Caco-2 (cell line): ENCODE data around the gene RPEL1. TPM values are rescaled to one million over a fixed set of nuclear protein-coding genes. Genes with fewer than 3 reads are reported as not detected.

Experiments
- BruUV-seq: library from RNA; stranded (reverse); fragments of 400-500 nt; replicated peaks from 2 replicates; lab custom pipeline; 2021; lab: Mats Ljungman, UMichigan
- CTCF ChIA-PET: fragments of 300-600 bp; sonication (Branson Sonifier 250); formaldehyde crosslinking; loops from one replicate; lab custom pipeline; 2022; ENCODE audit warnings: antibody characterized with exemption; lab: Charles Lee
- POLR2A ChIA-PET: fragments of 300-600 bp; sonication (Branson Sonifier 250); formaldehyde crosslinking; loops from one replicate; lab custom pipeline; 2022; ENCODE audit warnings: antibody characterized with exemption; lab: Charles Lee
- DNase-seq, 2 experiments: peaks; one replicate each; pipeline versions ENCODE4 v3.0.0 to v3.0.0-alpha.2; 2020 to 2022
- H3K27me3 ChIP-seq: replicated peaks from 2 replicates; pipeline ENCODE4 v1.6.0; 2011; ENCODE audit warnings: low read length; ENCODE audit not compliant: control insufficient read depth, insufficient read depth
- H3K36me3 ChIP-seq: 2 replicates; pipeline ENCODE4 v1.5.1; 2011; ENCODE audit warnings: low read length; ENCODE audit not compliant: control insufficient read depth, insufficient read depth
- H3K4me1 ChIP-seq: fragments of 250-450 bp; sonication (Bioruptor Pico); 2 replicates; pipeline ENCODE4 v1.5.1; 2020; ENCODE audit warnings: mild to moderate bottlenecking
- H3K4me3 ChIP-seq: 2 replicates; pipeline ENCODE4 v1.5.1; 2011; ENCODE audit warnings: low read depth, mild to moderate bottlenecking, control low read depth, low read length
- H3K9me3 ChIP-seq: fragments of 250-450 bp; sonication (Bioruptor Pico); 2 replicates; pipeline ENCODE4 v1.5.1; 2020; ENCODE audit warnings: mild to moderate bottlenecking, moderate library complexity
- H3K27ac Mint-ChIP-seq: one replicate; pipeline ENCODE4 v1.8.0; 2022; ENCODE audit warnings: mixed read lengths; ENCODE audit not compliant: unreplicated experiment
- H3K27me3 Mint-ChIP-seq: one replicate; pipeline ENCODE4 v1.8.0; 2022; ENCODE audit warnings: mixed read lengths; ENCODE audit not compliant: insufficient read depth, unreplicated experiment
- H3K36me3 Mint-ChIP-seq: one replicate; pipeline ENCODE4 v1.8.0; 2022; ENCODE audit warnings: mild to moderate bottlenecking, mixed read lengths; ENCODE audit not compliant: insufficient read depth, unreplicated experiment
- H3K4me1 Mint-ChIP-seq: one replicate; pipeline ENCODE4 v1.8.0; 2022; ENCODE audit warnings: low read depth, mixed read lengths; ENCODE audit not compliant: unreplicated experiment
- H3K4me3 Mint-ChIP-seq: one replicate; pipeline ENCODE4 v1.8.0; 2022; ENCODE audit warnings: mild to moderate bottlenecking, moderate library complexity, mixed read lengths; ENCODE audit not compliant: unreplicated experiment
- H3K9me3 Mint-ChIP-seq: one replicate; pipeline ENCODE4 v1.8.0; 2022; ENCODE audit warnings: mixed read lengths; ENCODE audit not compliant: unreplicated experiment
- CTCF ChIP-seq, 2 experiments: fragments of 200-600 bp in 1 of 2; IDR thresholded peaks; 1 replicate in 1 of 2; 2 replicates in 1 of 2; pipeline versions ENCODE4 v1.5.1 to v1.8.0; 2011 to 2022; ENCODE audit warnings: antibody characterized with exemption in 1 of 2, control low read depth in 1 of 2, inconsistent platforms in 1 of 2, low read depth in 1 of 2, low read length in 1 of 2, mild to moderate bottlenecking in 1 of 2, moderate library complexity in 1 of 2; ENCODE audit not compliant: insufficient read depth in 1 of 2, severe bottlenecking in 1 of 2, unreplicated experiment in 1 of 2
- intact Hi-C: fragments of 100-400 bp; cut with micrococcal nuclease; formaldehyde crosslinking; loops from one replicate; pipeline ENCODE4 v1.10.0; 2022; ENCODE audit not compliant: unreplicated experiment
- total RNA-seq: library from RNA; stranded (reverse); gene quantifications from 2 replicates; pipeline ENCODE4 v1.2.3, GENCODE V29; 2022

RPEL1 gene
- total RNA-seq, 1 experiment from 2014 or later: not detected

DNA sequence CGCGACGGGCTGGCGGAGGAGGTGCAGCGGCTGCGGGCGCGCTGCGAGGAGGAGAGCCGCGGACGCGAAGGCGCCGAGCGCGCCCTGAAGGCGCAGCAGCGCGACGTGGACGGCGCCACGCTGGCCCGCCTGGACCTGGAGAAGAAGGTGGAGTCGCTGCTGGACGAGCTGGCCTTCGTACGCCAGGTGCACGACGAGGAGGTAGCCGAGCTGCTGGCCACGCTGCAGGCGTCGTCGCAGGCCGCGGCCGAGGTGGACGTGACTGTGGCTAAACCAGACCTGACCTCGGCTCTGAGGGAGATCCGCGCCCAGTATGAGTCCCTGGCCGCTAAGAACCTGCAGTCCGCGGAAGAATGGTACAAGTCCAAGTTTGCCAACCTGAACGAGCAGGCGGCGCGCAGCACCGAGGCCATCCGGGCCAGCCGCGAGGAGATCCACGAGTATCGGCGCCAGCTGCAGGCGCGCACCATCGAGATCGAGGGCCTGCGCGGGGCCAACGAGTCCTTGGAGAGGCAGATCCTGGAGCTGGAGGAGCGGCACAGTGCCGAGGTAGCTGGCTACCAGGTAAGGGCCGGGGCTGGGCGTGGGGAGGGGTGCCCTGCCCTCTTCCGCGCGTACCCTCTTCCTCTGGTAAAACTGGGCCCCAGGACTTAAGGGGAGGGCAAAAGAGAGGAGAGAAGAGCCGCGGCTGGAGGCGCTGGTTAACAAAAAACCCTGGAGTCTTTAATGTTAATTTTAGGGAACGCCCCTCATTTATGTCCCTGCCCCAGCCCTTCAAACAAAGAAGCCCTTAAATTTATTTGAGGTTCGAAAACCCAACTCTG, 32.2 kb downstream of the RPEL1 start:
- Histone ChIP-seq H3K9me3 (no peaks in the 10 kb centered on the region), H3K27me3 (no peaks in the 10 kb centered on the region), H3K36me3 (no peaks in the 10 kb centered on the region), H3K4me3 (no peak overlapping the region), H3K4me1 (0 out of 2 replicates have a peak, but pooled peaks cover 4% of the 10 kb centered on the region)
- Mint-ChIP-seq H3K9me3 (peaks cover 10% of the 10 kb centered on the region), H3K4me3 (peak overlapping the region; percentile 49), H3K27me3 (peaks cover 15% of the 10 kb centered on the region), H3K4me1 (peaks cover 8% of the 10 kb centered on the region), H3K36me3 (no peaks in the 10 kb centered on the region), H3K27ac (no peak overlapping the region)
- DNase-seq: no peak
- no peak for TF ChIP-seq CTCF (IDR thresholded peaks at IDR 0.05; ENCODE audit: insufficient read depth in 1 of 2, low read depth in 1 of 2, low read length in 1 of 2, severe bottlenecking in 1 of 2, unreplicated experiment in 1 of 2)
- ChIA-PET POLR2A (no interaction called here), CTCF (no interaction called here)
- intact Hi-C loops: no loop called here
- no TSS peak for BruUV-seq

GRCh38 chr10:103278537-103278823, 32.8 kb downstream of the RPEL1 start:
- Mint-ChIP-seq H3K27ac (no peak overlapping the region), H3K36me3 (no peaks in the 10 kb centered on the region), H3K4me1 (peaks cover 8% of the 10 kb centered on the region), H3K27me3 (peaks cover 15% of the 10 kb centered on the region), H3K4me3 (peak overlapping the region; percentile 49), H3K9me3 (peaks cover 10% of the 10 kb centered on the region)
- ChIA-PET POLR2A (no interaction called here), CTCF (no interaction called here)
- DNase-seq: no peak
- no peak for TF ChIP-seq CTCF (IDR thresholded peaks at IDR 0.05; ENCODE audit: insufficient read depth in 1 of 2, low read depth in 1 of 2, low read length in 1 of 2, severe bottlenecking in 1 of 2, unreplicated experiment in 1 of 2)
- Histone ChIP-seq H3K4me1 (0 out of 2 replicates have a peak, but pooled peaks cover 4% of the 10 kb centered on the region), H3K4me3 (no peak overlapping the region), H3K9me3 (no peaks in the 10 kb centered on the region), H3K36me3 (no peaks in the 10 kb centered on the region), H3K27me3 (no peaks in the 10 kb centered on the region)
- intact Hi-C loops: no loop called here
- no TSS peak for BruUV-seq

DNA sequence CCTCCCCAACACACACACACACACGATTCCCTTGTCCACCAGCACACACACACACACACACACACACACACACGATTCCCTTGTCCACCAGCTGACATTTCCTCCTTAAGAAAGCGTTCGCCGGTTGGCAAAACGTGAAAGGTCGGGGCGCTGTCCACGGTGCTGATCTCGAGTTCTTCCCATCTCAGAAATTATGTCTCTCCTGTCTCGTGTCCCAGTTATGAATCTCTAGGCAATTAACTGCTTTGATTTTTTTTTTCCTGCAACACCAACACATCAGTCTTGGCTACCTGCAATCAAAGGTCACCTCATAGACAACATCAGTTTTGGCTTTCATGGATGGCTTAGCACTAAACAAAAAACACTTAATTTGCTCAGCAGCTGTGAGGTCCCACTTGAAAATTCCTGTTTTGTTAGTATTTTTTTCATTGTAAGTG, 33.2 kb downstream of the RPEL1 start:
- H3K4me1 ChIP-seq: 0 out of 2 replicates have a peak, but pooled peaks cover 4% of the 10 kb centered on the region
- CTCF ChIA-PET: no interaction called here
- peak in 1 of 2 experiments; percentile 66 for DNase-seq

More for the DNA sequence above, 33.2 kb downstream of the RPEL1 start:
- POLR2A ChIA-PET: no interaction called here
- no peak overlapping the region for H3K27ac Mint-ChIP-seq
- TF ChIP-seq CTCF (IDR thresholded peaks at IDR 0.05; ENCODE audit: insufficient read depth in 1 of 2, low read depth in 1 of 2, low read length in 1 of 2, severe bottlenecking in 1 of 2, unreplicated experiment in 1 of 2): no peak
- intact Hi-C loops: loop anchor here (1.0 kb wide), 1 partner anchor 14 kb away; no protein-coding TSS in a partner anchor
- H3K4me3 Mint-ChIP-seq: peak overlapping the region; percentile 49
- peaks cover 8% of the 10 kb centered on the region for H3K4me1 Mint-ChIP-seq
- Histone ChIP-seq H3K4me3 (no peak overlapping the region), H3K9me3 (no peaks in the 10 kb centered on the region), H3K36me3 (no peaks in the 10 kb centered on the region), H3K27me3 (no peaks in the 10 kb centered on the region)
- no TSS peak for BruUV-seq
- H3K36me3 Mint-ChIP-seq: no peaks in the 10 kb centered on the region
- H3K27me3 Mint-ChIP-seq: peaks cover 15% of the 10 kb centered on the region
- H3K9me3 Mint-ChIP-seq: peaks cover 10% of the 10 kb centered on the region
